ENCODE measurements around the gene PRICKLE2.

GRCh38 chr3:64207289-64208080 lies 17.8 kb downstream of the PRICKLE2 start:
- no peak for TF ChIP-seq CTCF (IDR thresholded peaks at IDR 0.05)
- no peak for TF ChIP-seq POLR2A (IDR thresholded peaks at IDR 0.05)
